Colonic mucosa (tissue), 4 donors: Measurements from ENCODE around the gene MAPRE3. TPM values are rescaled to one million over a fixed set of nuclear protein-coding genes. Genes with fewer than 3 reads are reported as not detected.

Experiments
- DNase-seq: peaks from one replicate; pipeline ENCODE4 v3.0.0-alpha.2; 2020
- H3K27ac ChIP-seq: fragments of 200-600 bp; one replicate; pipeline ENCODE4 v1.8.0; 2021
- H3K27me3 ChIP-seq: fragments of 200-600 bp; one replicate; pipeline ENCODE4 v1.8.0; 2021
- H3K36me3 ChIP-seq: fragments of 200-600 bp; one replicate; pipeline ENCODE4 v1.8.0; 2021
- H3K4me1 ChIP-seq: fragments of 200-600 bp; one replicate; pipeline ENCODE4 v1.8.0; 2021; ENCODE audit warnings: mild to moderate bottlenecking
- H3K4me3 ChIP-seq: fragments of 200-600 bp; one replicate; pipeline ENCODE4 v1.8.0; 2021
- H3K9ac ChIP-seq, 2 donors: one replicate each; pipeline ENCODE4 v1.7.0; 2013; ENCODE audit warnings: control low read depth in 2 of 2, low read depth in 2 of 2, low read length in 2 of 2
- H3K9me3 ChIP-seq: fragments of 200-600 bp; one replicate; pipeline ENCODE4 v1.8.0; 2021
- intact Hi-C: fragments of 100-400 bp; cut with DNase I; formaldehyde crosslinking; loops from one replicate; pipeline ENCODE4 v1.14.1; 2022
- total RNA-seq, 2 donors: library from RNA; stranded (reverse); fragmentation: NEBNext Ultra II Directional in 1 of 2; extraction: Animal tissue kit (Norgen Biotek cat#: 25700) in 1 of 2; gene quantifications; one replicate each; pipeline ENCODE4 v1.2.1, GENCODE V29; 2021
- TF ChIP-seq, protein P1 (sequence below): fragments of 200-600 bp; IDR thresholded peaks from one replicate; pipeline ENCODE4 v1.8.0; 2022; ENCODE audit warnings: antibody characterized with exemption, mild to moderate bottlenecking
- donor health status: healthy.
- donor health status: DM: no; HTN: no; CAD: no.
- donor health status: DM: no; HTN: no; CAD: no.

MAPRE3 gene
- total RNA-seq, 2 donors from 2014 or later: 21.6 to 22.0 TPM

DNA sequence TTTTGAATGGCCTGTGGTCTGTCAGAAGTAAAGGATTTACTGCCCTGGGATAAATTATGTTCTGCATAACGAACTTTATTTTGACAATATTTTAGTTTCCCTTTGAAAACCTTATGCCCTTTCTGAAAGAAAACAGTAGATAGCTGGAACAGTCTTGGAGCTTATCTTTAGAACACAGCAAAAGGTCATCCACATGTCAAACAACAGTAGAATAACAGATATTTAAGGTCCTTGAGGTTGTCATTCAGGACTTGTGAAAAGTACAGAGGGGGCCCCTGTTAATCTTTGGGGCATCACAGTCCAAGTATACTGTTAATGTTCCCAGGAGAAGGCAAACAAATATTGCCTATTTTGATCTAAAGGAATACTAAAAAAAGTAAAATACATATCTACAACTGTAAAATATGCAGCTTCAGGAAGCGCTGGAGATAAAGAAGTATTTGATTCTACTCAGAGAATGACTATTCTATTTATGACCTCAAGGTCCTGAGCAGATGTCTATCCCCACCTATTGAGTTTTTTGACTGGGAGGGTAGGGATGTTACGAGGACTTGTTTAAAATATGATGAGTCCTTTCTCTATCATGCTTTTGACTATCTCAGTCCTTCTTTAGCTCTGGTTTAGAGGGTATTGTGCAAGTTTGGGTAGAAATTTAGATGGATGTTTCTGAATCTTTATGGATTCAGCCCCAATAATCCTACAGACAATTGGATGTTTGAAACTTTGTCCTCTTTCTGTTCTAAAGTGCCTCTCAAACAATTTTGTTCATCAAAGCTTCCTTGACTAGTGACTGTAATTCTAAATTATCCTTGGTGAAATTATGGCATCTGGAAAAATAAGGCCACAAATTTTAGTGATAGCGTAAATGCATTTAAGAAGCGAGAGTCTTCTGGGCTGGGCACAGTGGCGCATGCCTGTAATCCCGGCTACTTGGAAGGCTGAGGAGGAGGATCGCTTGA, 37.3 kb downstream of the MAPRE3 start:
- H3K9me3 ChIP-seq: no peaks in the 10 kb centered on the region
- no peak for DNase-seq
- no peak overlapping the region for H3K27ac ChIP-seq
- H3K27me3 ChIP-seq: no peaks in the 10 kb centered on the region
- intact Hi-C loops: no loop called here
- TF ChIP-seq, protein P1, sequence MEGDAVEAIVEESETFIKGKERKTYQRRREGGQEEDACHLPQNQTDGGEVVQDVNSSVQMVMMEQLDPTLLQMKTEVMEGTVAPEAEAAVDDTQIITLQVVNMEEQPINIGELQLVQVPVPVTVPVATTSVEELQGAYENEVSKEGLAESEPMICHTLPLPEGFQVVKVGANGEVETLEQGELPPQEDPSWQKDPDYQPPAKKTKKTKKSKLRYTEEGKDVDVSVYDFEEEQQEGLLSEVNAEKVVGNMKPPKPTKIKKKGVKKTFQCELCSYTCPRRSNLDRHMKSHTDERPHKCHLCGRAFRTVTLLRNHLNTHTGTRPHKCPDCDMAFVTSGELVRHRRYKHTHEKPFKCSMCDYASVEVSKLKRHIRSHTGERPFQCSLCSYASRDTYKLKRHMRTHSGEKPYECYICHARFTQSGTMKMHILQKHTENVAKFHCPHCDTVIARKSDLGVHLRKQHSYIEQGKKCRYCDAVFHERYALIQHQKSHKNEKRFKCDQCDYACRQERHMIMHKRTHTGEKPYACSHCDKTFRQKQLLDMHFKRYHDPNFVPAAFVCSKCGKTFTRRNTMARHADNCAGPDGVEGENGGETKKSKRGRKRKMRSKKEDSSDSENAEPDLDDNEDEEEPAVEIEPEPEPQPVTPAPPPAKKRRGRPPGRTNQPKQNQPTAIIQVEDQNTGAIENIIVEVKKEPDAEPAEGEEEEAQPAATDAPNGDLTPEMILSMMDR: no peak
- no peak overlapping the region for H3K4me3 ChIP-seq
- H3K9ac ChIP-seq: no peak overlapping the region
- H3K4me1 ChIP-seq: no peaks in the 10 kb centered on the region
- H3K36me3 ChIP-seq: no peaks in the 10 kb centered on the region

DNA sequence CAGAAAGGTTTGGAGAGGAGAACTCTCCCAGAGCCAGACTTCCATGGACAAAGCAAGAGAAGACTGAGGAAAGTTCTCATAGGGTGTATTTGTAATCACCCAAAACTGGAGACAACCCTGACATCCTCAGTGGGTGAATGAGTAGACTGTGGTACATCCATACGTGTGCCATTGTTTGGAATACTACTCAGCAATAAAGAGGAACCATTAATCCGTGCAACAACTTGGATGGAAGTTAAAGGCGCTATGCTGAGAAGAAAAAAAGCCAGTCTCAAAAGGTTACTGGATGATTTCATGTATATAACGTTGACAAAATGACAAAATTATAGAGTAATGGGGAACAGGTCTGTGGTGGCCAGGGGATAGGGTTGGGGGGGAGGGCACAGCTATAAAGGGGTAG, 38.2 kb downstream of the MAPRE3 start:
- Histone ChIP-seq H3K4me3 (no peak overlapping the region), H3K4me1 (no peaks in the 10 kb centered on the region), H3K27ac (no peak overlapping the region), H3K36me3 (no peaks in the 10 kb centered on the region), H3K9me3 (no peaks in the 10 kb centered on the region), H3K27me3 (no peaks in the 10 kb centered on the region), H3K9ac (no peak overlapping the region)
- intact Hi-C loops: no loop called here
- no peak for DNase-seq
- TF ChIP-seq, protein P1: no peak

DNA sequence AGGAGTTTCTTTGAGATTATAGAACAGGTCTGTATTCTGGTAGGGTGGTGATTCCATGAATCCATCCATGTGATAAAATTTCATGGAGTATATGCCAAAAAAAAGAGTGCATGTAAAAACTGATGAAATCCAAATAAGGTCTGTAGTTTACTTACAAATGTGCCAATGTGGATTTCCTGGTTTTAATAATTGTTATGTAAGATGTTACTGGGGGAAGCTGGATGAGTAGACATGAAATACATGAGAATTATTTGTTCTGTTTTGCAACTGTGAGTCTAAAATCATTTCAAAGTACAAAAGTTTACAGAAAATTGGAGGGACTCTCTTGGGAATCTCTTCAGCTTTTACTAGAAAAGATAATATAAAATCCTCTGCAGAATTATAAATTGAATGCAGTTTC, 38.6 kb downstream of the MAPRE3 start:
- H3K9ac ChIP-seq: no peak overlapping the region
- H3K4me1 ChIP-seq: no peaks in the 10 kb centered on the region
- TF ChIP-seq, protein P1: no peak
- no peaks in the 10 kb centered on the region for H3K36me3 ChIP-seq
- DNase-seq: no peak
- H3K9me3 ChIP-seq: no peaks in the 10 kb centered on the region
- no peaks in the 10 kb centered on the region for H3K27me3 ChIP-seq
- no peak overlapping the region for H3K27ac ChIP-seq
- no peak overlapping the region for H3K4me3 ChIP-seq
- intact Hi-C loops: no loop called here

DNA sequence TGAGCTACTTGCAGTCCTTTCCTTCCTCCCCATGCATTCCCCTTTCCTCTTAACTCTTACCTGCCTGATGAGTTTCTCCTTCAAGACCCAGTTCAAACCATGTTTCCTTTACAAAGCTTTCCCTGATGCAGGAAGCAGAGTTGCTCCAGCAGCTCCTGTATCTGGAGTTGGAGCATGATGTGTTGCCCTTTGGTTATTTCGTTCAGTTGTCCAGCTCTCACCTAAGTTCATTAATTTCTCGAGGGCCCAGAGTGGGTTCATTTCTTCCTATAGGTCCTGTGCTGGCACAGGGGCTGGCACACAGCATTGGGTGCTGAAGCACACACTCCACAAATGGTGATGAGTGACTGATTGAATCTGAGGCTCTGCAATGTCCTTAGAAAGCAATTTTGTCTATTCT, 39.3 kb downstream of the MAPRE3 start:
- no peaks in the 10 kb centered on the region for H3K9me3 ChIP-seq
- no peaks in the 10 kb centered on the region for H3K36me3 ChIP-seq
- intact Hi-C loops: loop anchor here (10.0 kb wide), 1 partner anchor 165 kb away; the partner anchor contains the start of gene DPYSL5

DNA sequence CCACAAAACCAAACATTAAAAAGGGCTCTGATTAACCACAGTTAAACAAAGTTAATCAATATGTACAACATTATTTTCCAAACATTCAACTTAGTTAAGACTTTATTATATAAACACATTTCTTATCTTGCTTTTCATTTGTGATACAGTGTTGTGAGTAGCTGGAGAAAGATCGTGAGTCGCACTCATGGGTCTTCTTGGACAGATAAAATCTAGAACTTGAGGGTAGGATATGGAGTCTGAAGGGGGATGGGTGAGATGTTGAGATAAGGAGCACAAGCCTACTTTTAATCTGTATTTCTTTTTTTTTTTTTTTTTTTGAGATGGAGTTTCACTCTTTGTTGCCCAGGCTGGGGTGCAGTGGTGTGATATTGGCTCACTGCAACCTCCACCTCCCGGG, 39.7 kb downstream of the MAPRE3 start:
- Histone ChIP-seq H3K27me3 (no peaks in the 10 kb centered on the region), H3K4me1 (no peaks in the 10 kb centered on the region), H3K4me3 (no peak overlapping the region), H3K9me3 (no peaks in the 10 kb centered on the region), H3K36me3 (no peaks in the 10 kb centered on the region), H3K9ac (no peak overlapping the region), H3K27ac (no peak overlapping the region)
- TF ChIP-seq, protein P1: no peak
- no peak for DNase-seq
- intact Hi-C loops: loop anchor here (10.0 kb wide), 1 partner anchor 165 kb away; the partner anchor contains the start of gene DPYSL5

More for the DNA sequence above, 39.3 kb downstream of the MAPRE3 start:
- H3K4me3 ChIP-seq: no peak overlapping the region
- H3K9ac ChIP-seq: no peak overlapping the region
- H3K27ac ChIP-seq: no peak overlapping the region
- H3K4me1 ChIP-seq: no peaks in the 10 kb centered on the region
- H3K27me3 ChIP-seq: no peaks in the 10 kb centered on the region
- TF ChIP-seq, protein P1: no peak
- DNase-seq: no peak
